Left lung (tissue), 10 donors: Measurements from ENCODE around the gene COL25A1. TPM values are rescaled to one million over a fixed set of nuclear protein-coding genes. Genes with fewer than 3 reads are reported as not detected.

ENCODE experiments used
- ATAC-seq: fragments of 200-7000 bp; cut with Tn5 transposase; one replicate; pipeline ENCODE4 v1.9.1; 2020; ENCODE audit warnings: moderate library complexity
- DNase-seq, 4 donors: peaks; one replicate each; pipeline ENCODE4 v3.0.0-alpha.2; 2013 to 2020
- H3K27ac ChIP-seq, 2 donors: fragments of 200-600 bp; sonication (generic) in 1 of 2; one replicate each; pipeline versions ENCODE4 v1.5.0 to v1.8.0; 2020 to 2021
- H3K27me3 ChIP-seq, 2 donors: fragments of 200-600 bp; sonication (generic) in 1 of 2; one replicate each; pipeline versions ENCODE4 v1.5.0 to v1.8.0; 2020 to 2021
- H3K36me3 ChIP-seq, 2 donors: fragments of 200-600 bp; sonication (generic) in 1 of 2; one replicate each; pipeline versions ENCODE4 v1.5.0 to v1.8.0; 2020 to 2021
- H3K4me1 ChIP-seq, 2 donors: fragments of 200-600 bp; one replicate each; pipeline ENCODE4 v1.8.0; 2021
- H3K4me3 ChIP-seq, 2 donors: fragments of 200-600 bp; sonication (generic) in 1 of 2; one replicate each; pipeline versions ENCODE4 v1.5.0 to v1.8.0; 2020 to 2021; ENCODE audit warnings: mild to moderate bottlenecking in 1 of 2
- H3K9me3 ChIP-seq, 2 donors: fragments of 200-600 bp; sonication (generic) in 1 of 2; one replicate each; pipeline versions ENCODE4 v1.5.0 to v1.8.0; 2020 to 2021
- intact Hi-C, 2 donors: fragments of 100-400 bp; cut with DNase I; formaldehyde crosslinking; loops; one replicate each; pipeline versions ENCODE4 v1.11.2 to v1.14.2; 2022
- polyA plus RNA-seq, 6 donors: library from polyadenylated mRNA; unstranded; fragments of 120-200 nt; gene quantifications; one replicate each; pipeline ENCODE4 v1.2.1, GENCODE V29; 2013; ENCODE audit not compliant: insufficient read length in 6 of 6
- total RNA-seq, 2 donors: library from RNA; stranded (reverse); fragmentation: NEBNext Ultra II Directional; extraction: Animal tissue kit (Norgen Biotek cat#: 25700); gene quantifications; one replicate each; pipeline ENCODE4 v1.2.1, GENCODE V29; 2021
- TF ChIP-seq, protein P1 (sequence below), 2 donors: fragments of 200-600 bp; sonication (generic) in 1 of 2; IDR thresholded peaks; one replicate each; pipeline versions ENCODE4 v1.5.0 to v1.8.0; 2021; ENCODE audit warnings: antibody characterized with exemption in 2 of 2
- donor health status: DM: no; HTN: yes; CAD: no.
- donor health status: DM: no; HTN: no; CAD: no.

The COL25A1 gene
- total and polyA plus RNA-seq, 8 donors = 0.13 to 1.8 (median 1.4) TPM

GRCh38 chr4:109231331-109231730 is 71.1 kb downstream of the COL25A1 start:
- Histone ChIP-seq H3K9me3 (no peaks in the 10 kb centered on the region), H3K27ac (no peak overlapping the region), H3K27me3 (no peaks in the 10 kb centered on the region), H3K36me3 (no peaks in the 10 kb centered on the region), H3K4me3 (no peak overlapping the region), H3K4me1 (no peaks in the 10 kb centered on the region)
- intact Hi-C loops = no loop called here
- DNase-seq (no peak), ATAC-seq (no peak)
- TF ChIP-seq, protein P1, sequence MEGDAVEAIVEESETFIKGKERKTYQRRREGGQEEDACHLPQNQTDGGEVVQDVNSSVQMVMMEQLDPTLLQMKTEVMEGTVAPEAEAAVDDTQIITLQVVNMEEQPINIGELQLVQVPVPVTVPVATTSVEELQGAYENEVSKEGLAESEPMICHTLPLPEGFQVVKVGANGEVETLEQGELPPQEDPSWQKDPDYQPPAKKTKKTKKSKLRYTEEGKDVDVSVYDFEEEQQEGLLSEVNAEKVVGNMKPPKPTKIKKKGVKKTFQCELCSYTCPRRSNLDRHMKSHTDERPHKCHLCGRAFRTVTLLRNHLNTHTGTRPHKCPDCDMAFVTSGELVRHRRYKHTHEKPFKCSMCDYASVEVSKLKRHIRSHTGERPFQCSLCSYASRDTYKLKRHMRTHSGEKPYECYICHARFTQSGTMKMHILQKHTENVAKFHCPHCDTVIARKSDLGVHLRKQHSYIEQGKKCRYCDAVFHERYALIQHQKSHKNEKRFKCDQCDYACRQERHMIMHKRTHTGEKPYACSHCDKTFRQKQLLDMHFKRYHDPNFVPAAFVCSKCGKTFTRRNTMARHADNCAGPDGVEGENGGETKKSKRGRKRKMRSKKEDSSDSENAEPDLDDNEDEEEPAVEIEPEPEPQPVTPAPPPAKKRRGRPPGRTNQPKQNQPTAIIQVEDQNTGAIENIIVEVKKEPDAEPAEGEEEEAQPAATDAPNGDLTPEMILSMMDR (IDR thresholded peaks at IDR 0.05) = no peak

- H3K36me3 ChIP-seq = no peaks in the 10 kb centered on the region
- H3K27ac ChIP-seq = no peak overlapping the region
- TF ChIP-seq, protein P1 (IDR thresholded peaks at IDR 0.05) = no peak
- ATAC-seq = no peak
- H3K4me3 ChIP-seq = no peak overlapping the region
- no peaks in the 10 kb centered on the region for H3K4me1 ChIP-seq
- no peak for DNase-seq
- no peaks in the 10 kb centered on the region for H3K9me3 ChIP-seq
- intact Hi-C loops = no loop called here
- H3K27me3 ChIP-seq = no peaks in the 10 kb centered on the region
These were observed 73.4 kb downstream of the COL25A1 start for GRCh38 chr4:109229028-109229427.

DNA sequence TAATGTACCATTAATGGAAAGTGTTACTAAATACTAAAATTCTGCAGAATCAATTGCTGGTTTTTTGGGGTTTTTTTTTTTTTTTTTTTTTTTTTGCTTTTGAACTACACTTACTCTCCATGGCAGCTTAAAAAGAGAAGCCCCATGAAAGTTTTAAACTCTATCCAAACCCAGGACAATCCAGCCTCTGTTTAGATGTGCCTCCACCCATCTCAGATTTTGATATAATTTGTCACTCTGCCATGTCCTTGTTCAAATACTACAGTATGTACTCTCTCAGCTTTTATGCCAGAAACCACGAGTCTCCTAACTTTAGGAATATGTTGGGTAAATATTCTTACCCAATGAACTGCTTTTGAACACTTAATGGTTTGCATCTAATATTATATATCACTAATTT is 84.2 kb downstream of the COL25A1 start:
- ATAC-seq (no peak), DNase-seq (no peak)
- Histone ChIP-seq H3K36me3 (no peaks in the 10 kb centered on the region), H3K27me3 (no peaks in the 10 kb centered on the region), H3K27ac (no peak overlapping the region), H3K4me3 (no peak overlapping the region), H3K9me3 (no peaks in the 10 kb centered on the region), H3K4me1 (no peaks in the 10 kb centered on the region)
- intact Hi-C loops = no loop called here
- TF ChIP-seq, protein P1 (IDR thresholded peaks at IDR 0.05) = no peak

DNA sequence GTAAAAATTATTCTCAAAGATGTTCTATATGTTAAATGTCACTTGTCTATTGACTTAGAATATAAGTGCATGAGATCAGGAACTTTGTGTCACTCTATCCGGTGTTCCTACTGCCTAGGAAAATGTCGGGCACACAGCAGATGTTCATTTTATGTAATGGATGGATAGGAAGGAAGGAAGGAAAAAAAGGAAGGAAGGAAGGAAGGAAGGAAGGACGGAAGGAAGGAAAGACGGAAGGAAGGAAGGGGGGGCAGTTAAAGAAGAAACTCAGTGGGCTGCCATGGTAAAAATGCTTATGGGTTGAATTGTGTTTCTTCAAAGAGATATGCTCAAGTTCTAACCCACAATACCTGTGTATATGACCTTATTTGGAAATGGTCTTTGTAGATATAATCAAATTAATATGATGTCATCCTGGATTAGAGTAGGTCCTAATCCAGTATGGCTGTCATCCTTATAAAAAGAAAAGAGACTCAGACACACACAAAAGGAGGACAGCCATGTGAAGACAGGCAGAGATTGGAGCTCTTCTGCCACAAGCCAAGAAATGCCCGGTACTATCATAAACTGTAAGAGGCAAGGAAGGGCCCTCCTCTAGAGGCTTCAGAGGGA is 86.3 kb downstream of the COL25A1 start:
- no peak for DNase-seq
- ATAC-seq = no peak
- H3K27me3 ChIP-seq = no peaks in the 10 kb centered on the region
- TF ChIP-seq, protein P1 (IDR thresholded peaks at IDR 0.05) = no peak
- no peaks in the 10 kb centered on the region for H3K9me3 ChIP-seq
- intact Hi-C loops = no loop called here
- no peak overlapping the region for H3K4me3 ChIP-seq
- no peaks in the 10 kb centered on the region for H3K36me3 ChIP-seq
- H3K4me1 ChIP-seq = no peaks in the 10 kb centered on the region
- H3K27ac ChIP-seq = no peak overlapping the region

- Histone ChIP-seq H3K27me3 (no peaks in the 10 kb centered on the region), H3K27ac (no peak overlapping the region), H3K4me1 (no peaks in the 10 kb centered on the region), H3K4me3 (no peak overlapping the region), H3K9me3 (no peaks in the 10 kb centered on the region), H3K36me3 (no peaks in the 10 kb centered on the region)
- TF ChIP-seq, protein P1 (IDR thresholded peaks at IDR 0.05) = no peak
- ATAC-seq (no peak), DNase-seq (no peak)
- intact Hi-C loops = no loop called here
These were observed 87.0 kb downstream of the COL25A1 start for GRCh38 chr4:109215506-109215905.
